IMR-90 (cell line): ENCODE results near the gene S100A13.

Experiments
- CTCF ChIP-seq: conservative IDR thresholded peaks from 2 replicates; pipeline ENCODE4 v1.5.1; 2012; ENCODE audit warnings: mild to moderate bottlenecking, low read depth, low read length, improper control_type of control experiment
- POLR2A ChIP-seq: IDR thresholded peaks from 2 replicates; pipeline ENCODE4 v1.6.1; 2012; ENCODE audit warnings: mild to moderate bottlenecking, low read depth, low read length
- RFX5 ChIP-seq: IDR thresholded peaks from 2 replicates; pipeline ENCODE4 v1.8.0; 2012; ENCODE audit warnings: low read depth, mild to moderate bottlenecking, low read length, moderate library complexity

GRCh38 chr1:153640861-153641260, 13.6 kb upstream of the S100A13 start:
- TF ChIP-seq RFX5: no peak
- no peak for TF ChIP-seq POLR2A
- TF ChIP-seq CTCF: no peak
